ENCODE data around the gene PLP2. TPM values are rescaled to one million over a fixed set of nuclear protein-coding genes. Genes with fewer than 3 reads are reported as not detected.

Gene PLP2
- total RNA-seq, 2 experiments from 2014 or later = 21.2 to 54.3 TPM

- CTCF ChIA-PET (ENCODE audit: unreplicated experiment) = no interaction called here
- intact Hi-C loops (cut with micrococcal nuclease; ENCODE audit: unreplicated experiment) = no loop called here
- POLR2A ChIA-PET = interaction anchor here (0.6 kb wide), 1 partner anchor 40 kb away, joined by 5 read pairs; no protein-coding TSS in a partner anchor
These were observed 18.2 kb upstream of the PLP2 start for GRCh38 chrX:49153467-49153866.

GRCh38 chrX:49155243-49155899 lies 16.3 kb upstream of the PLP2 start:
- H4K20me1 ChIP-seq (ENCODE audit: insufficient read depth, low read length) = no peaks in the 10 kb centered on the region
- BruUV-seq (replicated peaks) = no TSS peak
- no peaks in the 10 kb centered on the region for H3K9me2 ChIP-seq (ENCODE audit: insufficient read depth, low read length)
- H3K4me3 ChIP-seq (ENCODE audit: low read depth, low read length, poor library complexity, severe bottlenecking) = peak overlapping the region; percentile 72
- H3K4me1 ChIP-seq (ENCODE audit: insufficient read depth, low read length, poor library complexity, severe bottlenecking) = peaks cover 13% of the 10 kb centered on the region
- H2AFZ ChIP-seq (ENCODE audit: low read length) = peak overlapping the region; percentile 21; the same call in 1 of the 2 replicates
- TF ChIP-seq CTCF (conservative IDR thresholded peaks at IDR 0.05; ENCODE audit: low read length) = no peak
- TF ChIP-seq EZH2phosphoT487 (IDR thresholded peaks at IDR 0.05; ENCODE audit: borderline replicate concordance, low read depth, low read length) = no peak
- CTCF ChIA-PET (ENCODE audit: unreplicated experiment) = interaction anchor here (0.6 to 1.0 kb wide), 5 partner anchors 10 to 36 kb away, joined by 3 to 9 read pairs (median 4); partner anchors contain the start of gene PLP2
- POLR2A ChIA-PET = interaction anchor here (0.6 to 2.5 kb wide), 6 partner anchors 10 to 20 kb away, joined by 3 to 7 read pairs (median 4); partner anchors contain the start of gene PLP2
- intact Hi-C loops (cut with micrococcal nuclease; ENCODE audit: unreplicated experiment) = no loop called here
- peak; percentile 72 for DNase-seq (ENCODE audit: low spot score)
- no peaks in the 10 kb centered on the region for H3K79me2 ChIP-seq (ENCODE audit: insufficient read depth, low read depth, low read length)
- H3K4me2 ChIP-seq (ENCODE audit: low read length) = peak overlapping the region; percentile 85
- no peaks in the 10 kb centered on the region for H3K36me3 ChIP-seq (ENCODE audit: insufficient read depth, low read length)
- peak overlapping the region; percentile 83 for H3K27ac ChIP-seq (ENCODE audit: low read depth, low read length, poor library complexity, severe bottlenecking)
- H3K9me3 ChIP-seq (ENCODE audit: low read length) = no peaks in the 10 kb centered on the region

More at GRCh38 chrX:49153467-49153866, 18.2 kb upstream of the PLP2 start:
- H3K27ac ChIP-seq (ENCODE audit: low read depth, low read length, poor library complexity, severe bottlenecking) = no peak overlapping the region
- H3K4me2 ChIP-seq (ENCODE audit: low read length) = no peak overlapping the region
- no peaks in the 10 kb centered on the region for H3K79me2 ChIP-seq (ENCODE audit: insufficient read depth, low read depth, low read length)
- no peak overlapping the region for H3K4me3 ChIP-seq (ENCODE audit: low read depth, low read length, poor library complexity, severe bottlenecking)
- H4K20me1 ChIP-seq (ENCODE audit: insufficient read depth, low read length) = no peaks in the 10 kb centered on the region
- no peak for DNase-seq (ENCODE audit: low spot score)
- TF ChIP-seq EZH2phosphoT487 (IDR thresholded peaks at IDR 0.05; ENCODE audit: borderline replicate concordance, low read depth, low read length) (no peak), CTCF (conservative IDR thresholded peaks at IDR 0.05; ENCODE audit: low read length) (no peak)
- no peaks in the 10 kb centered on the region for H3K9me3 ChIP-seq (ENCODE audit: low read length)
- no TSS peak for BruUV-seq (replicated peaks)
- H3K36me3 ChIP-seq (ENCODE audit: insufficient read depth, low read length) = no peaks in the 10 kb centered on the region
- no peak overlapping the region for H2AFZ ChIP-seq (ENCODE audit: low read length)
- peaks cover 13% of the 10 kb centered on the region for H3K4me1 ChIP-seq (ENCODE audit: insufficient read depth, low read length, poor library complexity, severe bottlenecking)
- H3K9me2 ChIP-seq (ENCODE audit: insufficient read depth, low read length) = no peaks in the 10 kb centered on the region

All from OCI-LY7 (cell line).